ENCODE results near the gene TBC1D2B. TPM values are rescaled to one million over a fixed set of nuclear protein-coding genes. Genes with fewer than 3 reads are reported as not detected.

The TBC1D2B gene
- total RNA-seq, 1 experiment from 2014 or later: 17.6 TPM

DNA sequence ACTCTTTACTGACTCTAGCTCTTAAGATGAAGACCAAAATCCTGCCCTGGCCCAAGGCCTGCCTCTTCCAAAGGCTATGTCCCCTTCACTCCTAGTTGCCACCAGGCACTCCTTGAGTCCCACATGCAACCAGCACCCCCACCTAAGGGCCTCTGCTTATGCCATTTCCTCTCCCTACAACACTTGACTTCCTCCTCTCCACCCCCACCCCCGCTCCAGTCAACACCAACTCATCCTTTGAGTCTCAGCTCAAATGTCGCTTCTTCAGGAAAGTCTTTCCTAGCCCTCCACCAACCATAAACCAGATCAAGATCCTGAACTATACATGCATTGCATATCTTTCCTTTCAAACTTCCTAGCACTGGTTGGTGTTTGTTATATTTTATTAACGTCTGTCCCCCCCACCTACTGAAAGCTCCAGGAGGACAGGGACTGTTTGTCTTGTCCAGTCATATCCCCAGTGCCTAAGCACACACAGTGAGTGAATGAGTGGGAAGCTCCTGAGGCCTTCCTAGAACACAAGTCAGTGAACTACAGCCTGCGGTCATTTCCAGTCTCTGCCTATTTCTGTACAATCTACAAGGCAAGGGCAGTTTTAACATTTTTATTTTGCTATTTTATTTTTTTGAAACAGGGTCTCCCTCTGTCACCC, 7.3 kb downstream of the TBC1D2B start:
- Histone ChIP-seq H3K9ac (ENCODE audit: extremely low read depth, insufficient read length, low read length) (no peak overlapping the region), H3K4me2 (ENCODE audit: insufficient read depth, insufficient read length, low read length) (no peak overlapping the region), H4K5ac (ENCODE audit: insufficient read length, low read depth, low read length) (no peak overlapping the region), H3K23ac (ENCODE audit: insufficient read length, low read depth, low read length) (no peak overlapping the region), H2BK5ac (ENCODE audit: insufficient read length, low read length) (no peak overlapping the region), H3K9me3 (ENCODE audit: control insufficient read depth, low read depth, low read length) (no peaks in the 10 kb centered on the region), H2BK120ac (ENCODE audit: low read depth, low read length, poor library complexity, severe bottlenecking) (no peak overlapping the region), H3K23me2 (ENCODE audit: insufficient read length, low read depth, low read length, poor library complexity, severe bottlenecking) (no peaks in the 10 kb centered on the region), H2AFZ (ENCODE audit: low read length) (no peak overlapping the region), H4K20me1 (ENCODE audit: control insufficient read depth, insufficient read depth, insufficient read length) (no peaks in the 10 kb centered on the region), H4K8ac (replicated peaks; ENCODE audit: insufficient read length, low read depth, low read length) (no peak overlapping the region), H2AK5ac (ENCODE audit: insufficient read length, low read length) (no peak overlapping the region), H3K14ac (ENCODE audit: insufficient read depth, low read length) (0 out of 2 replicates have a peak overlapping the region, but pooled peaks have one; percentile 21), H3K56ac (ENCODE audit: insufficient read length, low read depth, low read length) (no peak overlapping the region), H3T11ph (ENCODE audit: low read length) (no peak overlapping the region), H2BK15ac (ENCODE audit: low read depth, low read length) (no peak overlapping the region), H3K18ac (ENCODE audit: insufficient read length, low read depth, low read length) (no peak overlapping the region), H4K91ac (ENCODE audit: insufficient read length, low read depth, low read length) (no peak overlapping the region), H3K4ac (ENCODE audit: low read depth, low read length) (no peak overlapping the region), H2BK20ac (ENCODE audit: low read depth, low read length, poor library complexity, severe bottlenecking) (no peak overlapping the region), H2BK12ac (ENCODE audit: insufficient read length, low read depth, low read length) (no peak overlapping the region), H3K79me2 (ENCODE audit: insufficient read depth, low read length) (no peaks in the 10 kb centered on the region; the same call in 1 of the 2 replicates), H3K27me3 (ENCODE audit: insufficient read depth, low read length) (no peaks in the 10 kb centered on the region), H3K4me1 (ENCODE audit: insufficient read depth, low read length) (peaks cover 19% of the 10 kb centered on the region), H3K27ac (ENCODE audit: insufficient read length, low read depth, low read length) (no peak overlapping the region), H3K79me1 (ENCODE audit: insufficient read depth, low read depth, low read length, poor library complexity, severe bottlenecking) (no peaks in the 10 kb centered on the region)
- H3K27ac Mint-ChIP-seq: peak overlapping the region in 1 of 3 experiments; percentile 71; a peak in 3 of 7 replicates
- no peak for DNase-seq
- no CpG with 5 or more reads among the region's 4 CpGs for WGBS (ENCODE audit: extremely low coverage, insufficient read length, low lambda C conversion rate)
- H3K4me1 Mint-ChIP-seq: peaks cover 40 to 67% of the 10 kb centered on the region in 2 experiments
- H3K4me3 Mint-ChIP-seq: peak overlapping the region in 1 of 2 experiments; percentile 12; a peak in 2 of 5 replicates
- TF ChIP-seq, protein P1, sequence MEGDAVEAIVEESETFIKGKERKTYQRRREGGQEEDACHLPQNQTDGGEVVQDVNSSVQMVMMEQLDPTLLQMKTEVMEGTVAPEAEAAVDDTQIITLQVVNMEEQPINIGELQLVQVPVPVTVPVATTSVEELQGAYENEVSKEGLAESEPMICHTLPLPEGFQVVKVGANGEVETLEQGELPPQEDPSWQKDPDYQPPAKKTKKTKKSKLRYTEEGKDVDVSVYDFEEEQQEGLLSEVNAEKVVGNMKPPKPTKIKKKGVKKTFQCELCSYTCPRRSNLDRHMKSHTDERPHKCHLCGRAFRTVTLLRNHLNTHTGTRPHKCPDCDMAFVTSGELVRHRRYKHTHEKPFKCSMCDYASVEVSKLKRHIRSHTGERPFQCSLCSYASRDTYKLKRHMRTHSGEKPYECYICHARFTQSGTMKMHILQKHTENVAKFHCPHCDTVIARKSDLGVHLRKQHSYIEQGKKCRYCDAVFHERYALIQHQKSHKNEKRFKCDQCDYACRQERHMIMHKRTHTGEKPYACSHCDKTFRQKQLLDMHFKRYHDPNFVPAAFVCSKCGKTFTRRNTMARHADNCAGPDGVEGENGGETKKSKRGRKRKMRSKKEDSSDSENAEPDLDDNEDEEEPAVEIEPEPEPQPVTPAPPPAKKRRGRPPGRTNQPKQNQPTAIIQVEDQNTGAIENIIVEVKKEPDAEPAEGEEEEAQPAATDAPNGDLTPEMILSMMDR (conservative IDR thresholded peaks at IDR 0.05): no peak
- H3K9me3 Mint-ChIP-seq: no peaks in the 10 kb centered on the region
- no peaks in the 10 kb centered on the region for H3K27me3 Mint-ChIP-seq (ENCODE audit: low read depth)
- H3K36me3 Mint-ChIP-seq (ENCODE audit: insufficient read depth in 1 of 3, low read depth in 3 of 3): peaks cover 0 to 4% (median 0%) of the 10 kb centered on the region in 3 experiments; a peak in 2 of 7 replicates

Measured in H9 (cell line).